Measurements from ENCODE around the gene SEMA6A. TPM values are rescaled to one million over a fixed set of nuclear protein-coding genes. Genes with fewer than 3 reads are reported as not detected.

SEMA6A gene
- total RNA-seq, 1 donor from 2014 or later = 0.23 TPM

DNA sequence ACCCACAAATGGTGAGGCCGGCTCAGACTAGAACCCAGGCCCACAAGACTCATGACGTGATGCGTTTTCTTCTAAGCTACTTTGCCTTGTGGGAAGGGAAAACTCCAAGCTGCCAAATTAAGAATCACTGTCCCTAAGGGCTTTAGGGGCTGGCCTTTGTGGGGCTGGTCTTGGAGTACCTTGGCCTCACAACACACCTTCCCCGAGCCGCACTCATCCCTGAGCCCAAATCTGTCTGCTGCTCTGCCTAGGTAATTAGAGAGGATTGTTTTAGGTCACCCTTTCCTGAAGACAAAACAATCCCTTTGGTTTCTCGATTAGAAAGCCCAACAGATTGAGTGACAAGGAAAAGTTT is 137.3 kb downstream of the SEMA6A start:
- Mint-ChIP-seq H3K9me3 (no peaks in the 10 kb centered on the region), H3K27ac (no peak overlapping the region), H3K36me3 (ENCODE audit: low read depth) (no peaks in the 10 kb centered on the region), H3K4me1 (ENCODE audit: low read depth) (no peaks in the 10 kb centered on the region), H3K27me3 (ENCODE audit: insufficient read depth) (no peaks in the 10 kb centered on the region), H3K4me3 (no peak overlapping the region)
- DNase-seq (ENCODE audit: low spot score) = no peak
- intact Hi-C loops (cut with micrococcal nuclease) = no loop called here

DNA sequence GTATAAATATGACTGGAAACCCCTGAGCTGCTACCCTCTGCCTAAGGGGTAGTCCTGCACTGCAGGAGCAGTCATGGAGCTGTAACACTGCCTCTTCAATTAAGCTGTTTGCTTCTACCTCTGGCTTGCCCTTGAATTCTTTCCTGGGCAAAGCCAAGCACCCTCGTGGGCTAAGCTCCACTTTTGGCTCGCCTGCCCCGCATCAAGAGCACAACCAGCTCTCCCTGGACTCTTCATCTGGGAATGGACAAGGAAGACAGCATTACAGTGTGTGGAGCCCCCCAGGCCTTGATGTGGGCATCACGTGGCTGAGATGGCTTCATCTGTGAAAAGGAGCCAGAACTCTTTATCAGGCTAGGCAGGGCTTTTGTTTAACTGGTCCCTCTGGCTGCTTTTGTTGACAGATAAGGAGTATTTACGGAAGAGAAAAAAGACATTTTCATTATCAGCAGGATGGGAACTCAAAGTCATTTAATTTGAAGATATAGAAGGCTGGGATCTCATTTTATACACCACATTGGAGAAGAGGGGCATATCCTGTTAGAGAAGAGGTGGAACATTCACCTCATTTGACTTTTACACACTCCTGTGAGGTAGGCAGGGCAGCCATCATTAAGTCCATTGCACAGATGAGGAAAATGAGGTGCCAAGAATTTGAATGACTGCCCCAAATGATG is 137.8 kb downstream of the SEMA6A start:
- intact Hi-C loops (cut with micrococcal nuclease) = no loop called here
- Mint-ChIP-seq H3K4me1 (ENCODE audit: low read depth) (no peaks in the 10 kb centered on the region), H3K36me3 (ENCODE audit: low read depth) (no peaks in the 10 kb centered on the region), H3K27ac (no peak overlapping the region), H3K9me3 (no peaks in the 10 kb centered on the region), H3K4me3 (no peak overlapping the region), H3K27me3 (ENCODE audit: insufficient read depth) (no peaks in the 10 kb centered on the region)
- DNase-seq (ENCODE audit: low spot score) = no peak

DNA sequence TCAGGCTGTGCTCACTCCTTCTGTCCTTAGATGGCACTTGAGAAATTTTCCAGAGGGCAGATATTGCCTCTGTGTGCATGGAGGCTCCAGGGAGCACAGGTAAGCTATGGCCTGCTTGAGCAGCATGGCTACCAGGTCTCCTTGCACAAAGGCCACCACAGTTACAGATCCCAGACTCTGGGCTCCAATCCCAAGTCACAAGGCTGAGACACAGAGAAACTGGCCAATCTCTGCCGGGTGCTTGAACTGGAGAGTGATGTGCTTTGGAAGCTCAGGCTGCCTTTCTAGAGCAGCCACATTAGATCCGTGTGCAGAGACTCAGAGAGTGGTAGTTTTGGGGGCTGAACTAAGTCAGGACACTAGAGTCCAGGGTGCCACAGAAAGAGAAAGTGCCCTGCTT is 145.7 kb downstream of the SEMA6A start:
- Mint-ChIP-seq H3K27ac (no peak overlapping the region), H3K27me3 (ENCODE audit: insufficient read depth) (no peaks in the 10 kb centered on the region), H3K36me3 (ENCODE audit: low read depth) (no peaks in the 10 kb centered on the region), H3K4me1 (ENCODE audit: low read depth) (no peaks in the 10 kb centered on the region), H3K9me3 (no peaks in the 10 kb centered on the region), H3K4me3 (no peak overlapping the region)
- DNase-seq (ENCODE audit: low spot score) = no peak
- intact Hi-C loops (cut with micrococcal nuclease) = no loop called here

DNA sequence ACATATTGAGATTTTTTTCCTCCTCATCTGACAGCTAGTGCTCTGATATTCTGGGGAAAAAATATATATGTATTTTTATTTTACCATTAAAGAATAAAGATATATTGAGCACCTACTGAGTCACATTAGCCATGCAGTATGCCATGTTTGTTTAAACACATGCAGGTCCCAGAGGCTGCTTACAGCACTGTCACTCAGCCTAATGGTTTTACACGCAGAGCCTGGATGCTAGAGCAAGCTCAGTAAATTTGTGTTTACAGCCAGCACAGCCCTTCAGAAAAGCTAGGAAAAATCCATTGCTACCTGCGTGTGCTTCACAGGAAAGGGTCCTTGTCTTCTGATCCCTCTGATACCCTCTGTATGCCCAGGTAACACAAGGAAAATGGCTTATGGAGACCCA is 146.2 kb downstream of the SEMA6A start:
- DNase-seq (ENCODE audit: low spot score) = no peak
- no peaks in the 10 kb centered on the region for H3K4me1 Mint-ChIP-seq (ENCODE audit: low read depth)
- no peak overlapping the region for H3K27ac Mint-ChIP-seq
- intact Hi-C loops (cut with micrococcal nuclease) = no loop called here
- H3K27me3 Mint-ChIP-seq (ENCODE audit: insufficient read depth) = no peaks in the 10 kb centered on the region
- H3K4me3 Mint-ChIP-seq = no peak overlapping the region
- H3K9me3 Mint-ChIP-seq = no peaks in the 10 kb centered on the region
- no peaks in the 10 kb centered on the region for H3K36me3 Mint-ChIP-seq (ENCODE audit: low read depth)

DNA sequence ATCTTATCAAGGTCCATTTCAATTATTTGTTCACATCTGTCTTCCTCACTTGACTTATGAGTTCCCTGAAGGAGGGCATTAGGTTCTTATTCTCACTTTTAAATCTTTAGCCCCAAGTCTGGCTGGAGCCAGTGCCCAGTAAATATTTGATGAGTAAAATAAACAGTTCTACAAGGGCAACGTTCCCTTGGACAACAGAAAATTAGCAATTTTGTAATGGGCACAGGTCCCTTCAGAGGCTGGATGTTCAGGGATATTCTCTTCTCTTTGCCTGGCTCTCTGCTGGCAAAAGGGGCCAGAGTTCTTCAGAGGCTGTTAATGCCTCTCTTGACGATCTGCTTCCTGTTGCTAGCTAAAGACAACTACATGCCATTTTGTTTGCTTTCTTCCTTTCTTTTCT is 149.7 kb downstream of the SEMA6A start:
- no peak overlapping the region for H3K27ac Mint-ChIP-seq
- no peaks in the 10 kb centered on the region for H3K36me3 Mint-ChIP-seq (ENCODE audit: low read depth)
- no peaks in the 10 kb centered on the region for H3K4me1 Mint-ChIP-seq (ENCODE audit: low read depth)
- H3K9me3 Mint-ChIP-seq = no peaks in the 10 kb centered on the region
- no peak for DNase-seq (ENCODE audit: low spot score)
- no peak overlapping the region for H3K4me3 Mint-ChIP-seq
- intact Hi-C loops (cut with micrococcal nuclease) = no loop called here
- H3K27me3 Mint-ChIP-seq (ENCODE audit: insufficient read depth) = no peaks in the 10 kb centered on the region

DNA sequence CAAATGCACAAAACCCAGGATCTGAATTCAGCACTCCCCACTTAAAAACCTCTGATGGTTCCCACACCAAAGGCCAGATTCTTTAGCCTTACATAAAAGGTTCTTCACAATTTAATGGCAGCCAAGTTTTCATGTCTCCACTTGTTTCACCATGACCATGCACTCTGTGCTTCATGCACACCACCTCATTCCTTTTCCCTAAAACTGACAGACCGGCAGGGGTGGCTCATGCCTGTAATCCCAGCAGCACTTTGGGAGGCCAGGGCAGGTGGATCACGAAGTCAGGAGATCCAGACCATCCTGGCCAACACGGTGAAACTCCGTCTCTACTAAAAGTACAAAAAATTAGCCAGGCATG is 150.4 kb downstream of the SEMA6A start:
- DNase-seq (ENCODE audit: low spot score) = no peak
- H3K27me3 Mint-ChIP-seq (ENCODE audit: insufficient read depth) = no peaks in the 10 kb centered on the region
- no peak overlapping the region for H3K4me3 Mint-ChIP-seq
- no peaks in the 10 kb centered on the region for H3K36me3 Mint-ChIP-seq (ENCODE audit: low read depth)
- H3K4me1 Mint-ChIP-seq (ENCODE audit: low read depth) = no peaks in the 10 kb centered on the region
- H3K9me3 Mint-ChIP-seq = no peaks in the 10 kb centered on the region
- H3K27ac Mint-ChIP-seq = no peak overlapping the region
- intact Hi-C loops (cut with micrococcal nuclease) = no loop called here

DNA sequence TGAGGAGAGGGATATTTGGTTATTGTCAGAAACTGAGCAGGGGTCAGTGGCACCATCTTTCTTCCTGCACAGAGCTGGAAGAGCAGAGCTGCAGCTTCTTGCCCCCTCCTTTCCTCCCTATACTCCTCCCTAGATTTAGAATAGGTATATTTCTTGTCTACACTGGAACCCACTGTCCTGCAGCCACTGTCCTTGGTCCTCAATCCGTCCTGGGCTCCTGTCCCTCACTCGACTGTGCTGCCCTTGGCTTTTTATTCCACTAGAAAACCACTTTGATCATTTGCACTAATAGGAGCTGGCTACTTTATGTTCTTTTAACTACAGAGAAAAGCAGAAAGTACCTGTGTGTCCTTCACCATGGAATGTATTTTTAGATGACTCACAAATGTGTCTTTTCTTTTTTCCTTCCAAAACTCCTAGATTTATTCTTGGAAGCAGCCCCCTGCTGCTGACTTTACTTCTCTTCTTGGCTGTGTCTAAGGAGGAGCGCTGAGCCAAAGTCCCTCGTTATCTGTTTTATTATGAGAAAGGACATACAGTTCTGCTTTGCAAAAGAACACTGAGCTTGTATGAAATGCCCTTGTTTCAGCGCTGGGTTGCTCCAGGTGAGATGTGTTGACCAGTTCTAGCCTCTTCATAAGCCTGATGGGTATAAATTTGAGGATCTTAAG is 150.9 kb downstream of the SEMA6A start:
- H3K9me3 Mint-ChIP-seq = no peaks in the 10 kb centered on the region
- H3K27me3 Mint-ChIP-seq (ENCODE audit: insufficient read depth) = no peaks in the 10 kb centered on the region
- H3K4me1 Mint-ChIP-seq (ENCODE audit: low read depth) = no peaks in the 10 kb centered on the region
- DNase-seq (ENCODE audit: low spot score) = no peak
- H3K27ac Mint-ChIP-seq = no peak overlapping the region
- intact Hi-C loops (cut with micrococcal nuclease) = no loop called here
- no peaks in the 10 kb centered on the region for H3K36me3 Mint-ChIP-seq (ENCODE audit: low read depth)
- no peak overlapping the region for H3K4me3 Mint-ChIP-seq

DNA sequence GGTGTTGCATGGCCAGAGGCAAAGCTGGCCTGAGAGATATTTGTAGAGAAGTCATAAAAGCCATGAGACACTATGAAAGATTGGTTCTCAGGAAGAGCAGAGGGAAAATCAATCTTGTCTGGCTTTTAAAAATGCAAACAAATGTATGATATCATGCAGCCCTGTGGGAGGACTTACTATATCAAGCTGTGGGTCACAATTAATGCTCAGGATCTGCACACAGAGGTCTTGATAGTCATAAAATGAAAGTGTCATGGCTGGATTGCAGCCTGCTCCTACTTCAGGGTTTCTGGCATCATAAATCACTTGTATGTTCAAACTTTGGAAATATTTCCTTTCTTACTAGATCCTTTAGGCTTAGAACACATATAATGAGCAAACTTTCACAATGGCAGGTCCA is 151.5 kb downstream of the SEMA6A start:
- H3K27me3 Mint-ChIP-seq (ENCODE audit: insufficient read depth) = no peaks in the 10 kb centered on the region
- intact Hi-C loops (cut with micrococcal nuclease) = no loop called here
- no peaks in the 10 kb centered on the region for H3K36me3 Mint-ChIP-seq (ENCODE audit: low read depth)
- H3K4me1 Mint-ChIP-seq (ENCODE audit: low read depth) = no peaks in the 10 kb centered on the region
- no peak for DNase-seq (ENCODE audit: low spot score)
- no peaks in the 10 kb centered on the region for H3K9me3 Mint-ChIP-seq
- H3K27ac Mint-ChIP-seq = no peak overlapping the region
- H3K4me3 Mint-ChIP-seq = no peak overlapping the region

DNA sequence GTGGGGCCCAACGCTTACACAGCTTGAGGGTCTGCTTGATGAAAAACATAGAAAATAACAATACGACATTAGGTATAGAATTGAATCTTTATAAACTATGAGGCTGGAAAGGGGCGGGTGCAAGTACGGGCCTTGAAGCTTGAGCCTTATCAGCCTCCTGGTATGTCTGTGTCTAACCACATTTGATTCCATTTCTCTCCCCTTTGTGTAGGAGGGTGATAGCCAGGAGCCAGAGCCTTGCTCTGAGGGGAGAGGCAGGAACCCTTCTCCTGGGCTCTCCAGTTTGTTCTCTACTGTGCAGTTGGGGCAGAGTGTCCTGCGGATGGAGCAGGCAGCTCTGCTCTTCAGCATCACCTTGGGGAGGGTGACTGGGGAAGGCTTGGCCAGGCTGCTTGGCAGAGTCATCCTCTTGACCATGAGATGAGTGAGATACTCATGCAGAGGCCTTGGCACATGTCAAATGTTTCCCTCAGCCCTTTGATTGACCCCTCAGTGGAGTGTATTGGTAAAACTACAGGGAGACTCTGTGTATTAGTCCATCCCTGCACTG is 153.5 kb downstream of the SEMA6A start:
- intact Hi-C loops (cut with micrococcal nuclease) = no loop called here
- Mint-ChIP-seq H3K4me1 (ENCODE audit: low read depth) (no peaks in the 10 kb centered on the region), H3K27ac (no peak overlapping the region), H3K4me3 (no peak overlapping the region), H3K27me3 (ENCODE audit: insufficient read depth) (no peaks in the 10 kb centered on the region), H3K36me3 (ENCODE audit: low read depth) (no peaks in the 10 kb centered on the region), H3K9me3 (no peaks in the 10 kb centered on the region)
- DNase-seq (ENCODE audit: low spot score) = no peak

DNA sequence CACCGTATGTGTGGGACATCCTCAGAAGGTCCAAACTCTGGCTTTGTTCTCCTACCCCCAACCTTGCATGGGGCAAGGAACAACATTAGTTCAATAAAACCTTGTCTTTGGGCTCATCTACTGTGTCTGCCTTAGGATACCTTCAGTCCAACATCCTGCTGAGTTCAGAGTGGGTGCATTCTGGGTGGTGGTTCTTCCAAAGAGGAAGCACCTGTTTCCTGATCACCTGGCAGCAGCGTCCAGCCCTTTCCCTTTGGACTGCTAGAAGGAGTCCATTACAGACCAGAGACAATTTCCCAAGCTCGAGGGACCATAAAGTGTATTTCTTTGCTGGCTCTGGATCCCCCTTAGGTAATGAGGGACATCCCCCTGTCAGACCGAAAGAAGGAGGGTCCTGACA is 154.1 kb downstream of the SEMA6A start:
- Mint-ChIP-seq H3K4me3 (no peak overlapping the region), H3K36me3 (ENCODE audit: low read depth) (no peaks in the 10 kb centered on the region), H3K9me3 (no peaks in the 10 kb centered on the region), H3K4me1 (ENCODE audit: low read depth) (no peaks in the 10 kb centered on the region), H3K27me3 (ENCODE audit: insufficient read depth) (no peaks in the 10 kb centered on the region), H3K27ac (no peak overlapping the region)
- intact Hi-C loops (cut with micrococcal nuclease) = no loop called here
- DNase-seq (ENCODE audit: low spot score) = no peak

DNA sequence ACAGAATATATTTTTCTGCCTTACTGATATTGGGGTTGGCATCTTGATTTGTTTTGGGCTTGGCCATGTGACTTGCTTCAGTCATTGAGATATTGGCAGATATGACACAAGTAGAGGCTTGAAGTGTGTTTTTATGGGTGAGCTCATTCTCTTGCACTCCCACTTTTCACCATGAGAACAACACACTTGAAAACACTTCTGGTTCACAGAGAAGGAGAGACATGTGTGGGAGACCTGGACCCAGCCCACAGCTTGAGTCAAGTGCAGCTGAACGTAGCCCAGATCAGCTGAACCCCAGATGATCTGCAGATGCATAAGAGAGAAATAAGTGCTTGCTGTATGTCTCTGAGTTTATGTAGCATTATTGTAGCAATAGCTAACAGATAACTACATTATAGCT is 155.4 kb downstream of the SEMA6A start:
- H3K4me1 Mint-ChIP-seq (ENCODE audit: low read depth) = no peaks in the 10 kb centered on the region

DNA sequence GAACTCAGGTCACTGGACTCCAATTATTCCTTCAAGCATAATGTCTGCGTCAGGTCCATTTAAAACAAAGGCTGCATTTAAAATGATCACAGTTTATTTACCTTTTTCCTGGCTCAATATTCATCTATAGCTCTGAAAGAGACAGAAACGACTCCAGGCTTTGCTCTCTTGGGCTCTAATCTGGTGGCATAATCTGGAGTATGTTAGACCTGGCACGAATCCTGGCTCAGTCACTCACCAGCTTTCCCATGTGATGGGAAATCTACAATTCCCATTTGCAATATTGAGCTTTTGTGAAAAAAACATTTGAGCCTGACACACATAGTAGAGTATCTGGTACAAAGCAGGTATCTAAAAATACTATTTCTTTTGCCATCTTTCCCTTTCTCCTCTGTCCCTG is 155.8 kb downstream of the SEMA6A start:
- Mint-ChIP-seq H3K9me3 (no peaks in the 10 kb centered on the region), H3K27me3 (ENCODE audit: insufficient read depth) (no peaks in the 10 kb centered on the region), H3K4me3 (no peak overlapping the region), H3K4me1 (ENCODE audit: low read depth) (no peaks in the 10 kb centered on the region), H3K27ac (no peak overlapping the region), H3K36me3 (ENCODE audit: low read depth) (no peaks in the 10 kb centered on the region)
- intact Hi-C loops (cut with micrococcal nuclease) = no loop called here
- no peak for DNase-seq (ENCODE audit: low spot score)

More for the DNA sequence above, 155.4 kb downstream of the SEMA6A start:
- H3K4me3 Mint-ChIP-seq = no peak overlapping the region
- no peaks in the 10 kb centered on the region for H3K36me3 Mint-ChIP-seq (ENCODE audit: low read depth)
- no peak overlapping the region for H3K27ac Mint-ChIP-seq
- no peaks in the 10 kb centered on the region for H3K9me3 Mint-ChIP-seq
- intact Hi-C loops (cut with micrococcal nuclease) = no loop called here
- DNase-seq (ENCODE audit: low spot score) = no peak
- no peaks in the 10 kb centered on the region for H3K27me3 Mint-ChIP-seq (ENCODE audit: insufficient read depth)

DNA sequence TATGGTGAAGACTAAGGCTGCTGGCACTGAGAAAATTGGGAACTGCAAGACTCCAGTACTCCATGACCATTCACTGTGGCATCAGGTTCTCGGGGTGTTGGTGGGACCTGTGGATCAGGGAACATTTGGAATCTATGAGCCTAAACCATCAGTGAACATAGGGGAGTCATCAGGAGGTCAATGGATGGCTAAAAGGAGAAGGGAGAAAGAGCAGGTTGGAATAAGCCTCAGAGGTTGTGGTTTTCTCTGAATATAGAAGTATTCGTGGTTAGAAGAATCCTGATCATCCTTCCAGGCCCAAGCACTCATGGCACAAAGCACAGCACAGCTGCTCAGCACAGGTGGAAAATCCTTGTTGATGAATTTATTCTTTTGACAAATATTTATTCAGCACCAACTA is 156.6 kb downstream of the SEMA6A start:
- DNase-seq (ENCODE audit: low spot score) = no peak
- Mint-ChIP-seq H3K27ac (no peak overlapping the region), H3K36me3 (ENCODE audit: low read depth) (no peaks in the 10 kb centered on the region), H3K4me1 (ENCODE audit: low read depth) (no peaks in the 10 kb centered on the region), H3K9me3 (no peaks in the 10 kb centered on the region), H3K27me3 (ENCODE audit: insufficient read depth) (no peaks in the 10 kb centered on the region), H3K4me3 (no peak overlapping the region)
- intact Hi-C loops (cut with micrococcal nuclease) = no loop called here

DNA sequence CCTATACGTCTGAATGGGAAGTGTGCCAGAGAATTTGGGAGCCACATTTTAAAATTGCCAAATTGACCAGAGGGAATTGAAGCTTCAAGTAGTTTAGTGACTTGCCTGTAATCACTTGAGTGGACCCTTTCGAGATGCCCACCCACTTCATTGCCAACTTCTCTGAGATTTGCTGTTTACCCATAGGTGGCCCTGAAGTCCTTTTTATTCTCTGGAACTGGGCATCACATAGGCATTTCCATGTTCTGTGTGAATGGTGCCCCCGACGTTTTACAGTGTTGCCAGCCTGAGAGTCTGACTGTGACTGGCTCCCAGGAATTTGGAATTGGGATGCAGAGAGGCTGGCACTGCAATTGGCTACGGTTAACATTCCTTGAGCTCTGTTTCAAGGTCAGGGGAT is 158.6 kb downstream of the SEMA6A start:
- no peaks in the 10 kb centered on the region for H3K9me3 Mint-ChIP-seq

More for the DNA sequence above, 158.6 kb downstream of the SEMA6A start:
- no peak for DNase-seq (ENCODE audit: low spot score)
- Mint-ChIP-seq H3K27ac (no peak overlapping the region), H3K4me1 (ENCODE audit: low read depth) (no peaks in the 10 kb centered on the region), H3K27me3 (ENCODE audit: insufficient read depth) (no peaks in the 10 kb centered on the region), H3K36me3 (ENCODE audit: low read depth) (no peaks in the 10 kb centered on the region), H3K4me3 (no peak overlapping the region)
- intact Hi-C loops (cut with micrococcal nuclease) = no loop called here
